ENCODE measurements around the gene ODC1.
"Not testable (repeated sequence)": the region's sequence is repeated elsewhere in the genome, so short reads cannot be mapped to it uniquely, and the experiment has no call there.

Gene ODC1

DNA sequence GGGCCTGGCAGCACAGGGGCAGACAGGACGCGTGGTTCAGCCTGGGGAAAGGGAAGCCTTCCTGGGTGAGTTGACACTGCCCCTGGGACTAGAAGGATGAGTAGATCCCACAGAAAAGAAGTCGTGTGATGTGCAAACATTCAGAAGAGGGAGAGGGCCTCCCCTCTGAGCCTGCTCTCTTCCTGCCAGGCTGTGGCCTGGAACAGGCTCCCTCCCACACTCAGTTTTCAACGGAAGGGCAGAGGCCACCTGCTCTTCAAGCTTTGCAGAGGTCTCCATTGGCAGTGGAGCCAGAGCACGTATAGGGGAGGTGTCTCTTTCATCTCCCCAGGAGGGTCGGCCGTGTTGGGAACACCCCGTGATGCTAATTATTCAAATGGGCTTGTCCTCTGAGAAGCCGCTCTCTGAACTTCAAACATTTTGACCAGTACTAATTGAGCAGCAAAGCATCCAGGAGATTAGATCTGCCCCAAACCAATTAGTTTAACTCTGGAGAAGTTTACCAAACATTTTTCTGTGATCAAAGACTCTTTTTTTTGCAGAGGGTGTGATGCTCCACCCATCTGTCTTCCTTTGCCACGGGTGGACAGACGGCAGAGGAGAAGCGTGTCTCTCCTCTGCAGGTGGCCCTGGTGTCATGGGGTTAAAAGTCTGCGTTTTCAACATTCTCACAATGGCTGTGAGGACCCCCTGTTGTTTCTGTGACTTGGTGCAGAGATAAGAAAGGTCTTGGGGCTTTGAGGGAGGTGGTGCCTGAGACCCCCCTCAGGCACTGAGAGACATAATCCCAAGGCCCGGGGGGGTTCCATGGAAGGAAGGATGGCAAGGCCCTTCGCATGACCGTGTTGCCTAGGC lies 29.5 kb upstream of the ODC1 start:
- DNase-seq = no peak

DNA sequence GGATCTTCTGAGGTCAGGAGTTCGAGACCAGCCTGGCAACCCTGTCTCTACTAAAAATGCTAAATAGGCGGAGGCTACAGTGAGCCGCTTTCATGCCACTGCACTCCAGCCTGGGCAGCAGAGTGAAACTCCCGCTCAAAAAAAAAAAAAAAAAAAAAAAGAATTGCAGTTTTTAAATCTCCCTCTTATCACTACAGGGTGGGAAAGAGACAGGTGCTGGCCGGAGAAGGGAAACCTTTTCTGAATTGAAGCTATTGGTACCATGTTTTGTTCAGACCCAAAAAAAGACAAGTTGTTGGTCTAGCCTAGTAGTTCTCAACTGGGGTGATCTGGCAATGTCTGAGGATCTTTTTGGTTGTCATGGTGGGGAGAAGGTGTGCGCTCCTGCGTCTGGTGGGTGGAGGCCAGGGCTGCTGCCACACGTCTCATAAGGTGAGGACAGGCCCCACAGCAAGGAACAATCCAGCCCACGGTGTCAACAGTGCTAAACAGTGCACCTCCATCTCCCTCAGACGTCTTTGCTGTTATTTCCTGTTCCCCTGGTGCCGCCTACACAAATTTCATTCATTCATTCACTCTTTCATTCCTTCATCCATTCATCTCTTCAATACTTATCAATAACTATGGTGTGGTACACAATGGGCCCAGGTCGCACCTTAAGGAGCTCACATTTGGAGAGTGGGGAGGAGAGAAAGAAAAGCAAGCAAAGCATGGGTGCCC lies 28.8 kb upstream of the ODC1 start:
- no peak for DNase-seq

DNA sequence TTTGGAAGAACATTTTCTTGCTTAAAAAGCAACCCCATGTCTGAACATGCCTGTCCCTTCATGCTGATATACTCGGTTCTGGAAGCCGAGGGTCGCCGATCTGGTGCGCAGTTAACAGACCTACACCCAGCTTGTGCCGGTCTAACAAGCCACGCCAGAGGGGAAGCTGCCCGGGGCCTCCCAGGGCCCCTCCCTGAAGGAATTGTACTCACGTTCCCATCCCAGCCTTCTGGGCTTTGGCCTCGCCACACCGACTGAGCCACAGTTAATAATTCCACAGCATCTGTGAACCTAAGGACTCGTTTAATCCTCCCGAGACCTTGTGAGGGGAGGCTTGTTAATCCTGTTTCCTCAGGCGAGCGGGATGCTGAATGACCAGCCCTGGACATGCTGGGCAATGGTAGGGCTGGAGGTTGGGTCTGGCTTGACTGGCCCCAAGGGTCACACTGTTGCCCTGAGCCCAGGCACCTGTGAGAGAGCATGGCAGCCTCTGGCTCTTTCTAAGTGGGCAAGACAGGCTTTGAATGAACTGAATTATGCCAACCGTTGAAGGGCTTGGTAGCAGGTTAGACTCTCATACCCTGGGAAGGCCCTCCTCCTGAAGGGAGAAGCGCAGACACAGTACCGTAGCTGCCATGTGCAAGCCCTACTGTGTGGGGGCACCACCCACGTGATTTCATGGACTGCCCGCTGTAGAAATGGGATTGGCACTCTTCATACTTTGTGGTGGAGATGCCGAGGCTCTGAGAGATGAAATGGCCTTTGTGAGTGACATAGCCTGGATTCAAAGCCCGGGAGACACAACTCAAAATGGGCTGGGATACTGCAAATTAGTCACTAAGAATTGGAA lies 27.9 kb upstream of the ODC1 start:
- no peak for DNase-seq

DNA sequence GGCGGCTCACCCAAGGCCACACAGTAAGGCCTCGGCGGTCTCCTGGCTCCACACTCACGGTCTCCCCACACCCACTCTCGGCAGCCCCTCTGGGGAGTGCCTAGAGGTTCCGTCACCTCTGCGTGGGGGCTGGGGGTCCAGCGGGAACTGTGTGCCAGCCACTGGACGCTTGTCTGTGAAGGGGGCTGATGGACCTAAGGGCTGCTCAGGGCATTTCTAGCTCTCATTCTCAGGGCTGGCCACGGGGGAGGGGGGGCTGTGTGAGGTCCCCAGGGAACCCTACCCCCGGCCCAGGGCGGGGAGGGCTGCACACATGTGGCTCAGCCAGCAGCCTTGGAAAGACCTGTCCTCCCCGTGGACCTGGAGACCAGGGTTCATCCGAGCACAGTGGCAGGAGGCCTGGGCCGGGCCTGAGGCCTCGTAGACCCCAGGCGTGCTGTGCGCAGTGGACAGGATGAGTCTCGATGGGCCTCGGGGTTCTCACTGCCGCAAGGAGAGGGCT lies 27.1 kb upstream of the ODC1 start:
- no peak for DNase-seq

DNA sequence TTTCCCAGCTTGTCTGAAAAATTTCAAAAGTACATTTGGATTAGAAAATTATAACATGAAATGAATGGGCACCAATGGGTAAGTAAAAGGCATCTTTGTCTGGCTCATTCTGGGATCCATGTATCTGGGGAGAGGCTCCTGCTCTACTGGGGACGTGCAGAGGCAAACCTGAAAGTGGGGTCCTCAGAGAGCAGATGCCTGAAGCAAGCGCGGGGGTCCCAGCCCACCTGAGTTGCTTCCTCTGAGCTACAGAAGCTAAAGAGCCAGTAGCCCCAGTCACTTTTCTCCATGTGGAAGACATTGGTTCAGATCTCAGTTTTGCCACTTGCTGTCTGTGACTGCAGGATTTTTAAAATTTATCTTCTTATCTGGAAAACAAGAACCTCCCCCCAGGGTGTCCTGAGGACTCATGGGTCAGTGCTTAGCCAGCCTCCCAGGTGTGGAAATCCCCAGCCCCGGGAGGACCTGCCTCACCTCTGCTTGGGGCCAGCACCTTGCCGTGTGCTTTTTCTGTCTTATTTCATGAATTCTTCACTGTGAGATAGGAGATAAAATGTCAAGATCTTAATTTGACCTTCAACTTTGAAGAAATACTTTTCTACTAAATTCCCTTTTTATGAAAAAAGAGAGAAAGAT lies 25.1 kb upstream of the ODC1 start:
- no peak for DNase-seq

DNA sequence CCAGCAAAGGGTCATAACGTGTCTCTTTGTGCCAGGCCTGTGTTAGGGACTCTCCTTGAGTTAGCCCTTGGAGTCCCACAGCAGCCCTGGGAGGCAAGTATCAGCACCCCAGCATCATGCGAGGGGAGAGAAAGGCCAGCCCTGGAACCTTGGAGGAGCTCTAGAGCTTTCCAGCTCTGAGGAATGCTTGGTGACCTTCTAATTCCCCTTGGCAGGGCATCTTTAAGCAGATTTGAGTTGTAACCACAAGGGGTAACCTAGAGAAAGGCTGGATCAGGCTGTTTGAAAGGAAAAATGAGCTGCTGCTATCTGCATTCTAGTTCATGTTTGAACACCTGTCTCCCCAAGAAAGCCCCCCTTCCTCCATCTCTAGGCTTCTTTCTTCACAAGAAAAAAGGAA lies 23.8 kb upstream of the ODC1 start:
- no peak for DNase-seq

DNA sequence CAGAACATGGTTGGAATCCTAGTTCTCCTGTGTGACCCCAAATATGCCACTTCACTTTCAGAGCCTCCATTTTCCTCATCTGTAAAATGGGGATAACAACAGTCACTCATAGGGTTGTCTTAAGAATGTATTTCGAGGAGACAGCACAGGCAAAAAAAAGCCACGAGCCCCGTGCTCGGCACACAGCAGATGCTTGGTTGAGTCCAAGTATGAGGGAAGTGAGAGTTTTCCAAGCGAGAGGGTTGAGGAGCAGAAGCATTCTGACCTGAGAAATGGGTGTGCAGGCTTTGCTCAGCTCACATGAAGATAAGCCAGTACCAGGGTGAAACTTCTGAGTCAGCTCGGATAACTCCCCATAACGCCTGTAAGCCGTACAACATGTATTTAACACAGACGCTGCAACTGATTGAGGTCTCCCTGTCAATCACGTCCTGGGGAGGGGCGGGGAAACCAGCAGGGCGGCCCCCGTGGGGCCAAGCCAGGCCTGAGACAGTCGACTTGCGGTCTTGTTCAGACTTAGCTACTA lies 23.0 kb upstream of the ODC1 start:
- DNase-seq = no peak

DNA sequence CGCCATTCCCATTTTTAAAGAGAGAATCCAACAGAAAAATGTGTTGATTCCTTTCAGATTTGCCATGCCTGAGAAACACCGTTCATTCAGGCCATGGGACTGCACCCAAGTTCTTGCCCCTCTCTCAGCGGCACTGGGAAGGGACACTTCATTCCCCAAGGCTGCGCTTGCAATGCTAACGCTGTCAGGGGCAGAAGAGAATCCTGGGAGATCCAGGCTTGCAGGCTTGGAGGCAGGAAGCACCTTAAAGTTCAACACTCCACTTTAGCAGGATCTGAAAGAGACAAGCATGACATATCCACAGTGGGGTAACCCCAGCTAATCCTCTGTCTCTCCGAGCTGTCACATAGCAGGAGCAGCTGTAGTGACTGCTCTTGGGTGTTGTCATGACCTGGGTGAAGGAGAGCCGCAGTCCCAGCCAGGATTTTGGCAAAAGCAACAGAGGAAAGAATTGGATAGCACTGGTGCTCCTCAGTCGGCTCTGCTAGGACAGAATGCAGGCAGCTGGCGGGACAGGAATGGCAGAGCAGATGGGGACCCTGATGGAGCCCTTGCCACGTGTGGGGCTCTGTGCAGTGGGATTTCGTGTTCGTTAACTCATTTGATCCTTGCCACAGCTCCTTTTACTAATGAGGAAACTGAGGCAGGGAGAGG lies 22.0 kb upstream of the ODC1 start:
- DNase-seq = no peak

DNA sequence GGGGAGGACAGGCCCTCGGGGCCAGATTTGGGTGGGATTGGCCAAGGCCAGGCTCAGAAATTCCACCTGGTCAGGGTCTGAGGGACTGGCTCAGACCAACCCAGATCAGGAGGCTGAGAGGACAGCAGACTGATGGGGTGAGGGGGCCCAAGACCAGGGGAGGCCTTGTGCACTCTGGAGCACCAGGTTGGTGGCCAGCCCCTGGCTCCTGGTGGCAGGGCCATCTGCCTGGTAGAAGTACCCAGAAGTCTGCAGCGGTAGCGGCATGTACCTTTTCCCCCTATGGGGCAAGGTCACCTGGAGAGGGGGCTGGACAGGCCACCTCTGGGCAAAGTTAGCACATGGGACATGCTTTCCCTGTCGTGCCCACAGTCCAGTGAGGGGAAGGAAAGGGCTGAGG lies 21.2 kb upstream of the ODC1 start:
- DNase-seq = no peak

DNA sequence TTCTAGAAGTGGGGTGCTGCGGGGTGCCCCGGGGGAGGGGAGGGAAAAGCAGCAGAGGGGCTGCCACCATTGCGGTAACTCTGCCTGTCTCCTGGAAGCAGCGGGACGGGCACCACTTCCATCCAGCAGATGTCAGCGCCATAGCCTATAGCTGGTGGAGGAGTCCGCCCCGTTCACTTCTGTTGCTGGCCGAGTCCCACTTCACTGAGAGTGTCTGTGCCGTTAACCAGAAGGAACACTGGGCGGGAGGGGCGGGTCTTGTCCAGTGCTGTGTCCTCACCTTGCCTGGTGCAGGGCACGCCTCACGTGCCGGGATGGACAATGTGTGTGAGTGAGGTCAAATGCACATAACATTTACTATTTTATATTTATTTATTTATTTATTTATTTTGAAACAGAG lies 19.3 kb upstream of the ODC1 start:
- DNase-seq = no peak

DNA sequence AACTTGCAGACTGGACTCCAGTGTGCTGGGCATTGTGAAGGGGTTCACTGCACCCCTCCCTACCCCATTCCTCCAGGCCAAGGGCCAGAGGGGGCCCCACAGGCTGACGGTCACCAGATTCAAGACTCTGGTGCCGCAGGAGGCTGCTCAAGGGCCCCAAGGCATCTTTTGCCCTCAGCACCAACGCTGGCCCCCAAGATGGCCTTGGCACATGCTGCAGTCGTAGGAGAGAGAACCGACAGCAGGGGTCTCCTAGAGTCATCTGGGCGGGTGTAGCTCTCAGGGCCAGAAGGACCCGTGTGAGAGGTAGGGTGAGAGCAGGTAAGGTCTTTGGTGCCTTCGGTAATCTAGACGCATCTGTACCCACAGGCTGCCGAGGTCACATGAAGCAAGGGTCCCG lies 18.7 kb upstream of the ODC1 start:
- no peak for DNase-seq

DNA sequence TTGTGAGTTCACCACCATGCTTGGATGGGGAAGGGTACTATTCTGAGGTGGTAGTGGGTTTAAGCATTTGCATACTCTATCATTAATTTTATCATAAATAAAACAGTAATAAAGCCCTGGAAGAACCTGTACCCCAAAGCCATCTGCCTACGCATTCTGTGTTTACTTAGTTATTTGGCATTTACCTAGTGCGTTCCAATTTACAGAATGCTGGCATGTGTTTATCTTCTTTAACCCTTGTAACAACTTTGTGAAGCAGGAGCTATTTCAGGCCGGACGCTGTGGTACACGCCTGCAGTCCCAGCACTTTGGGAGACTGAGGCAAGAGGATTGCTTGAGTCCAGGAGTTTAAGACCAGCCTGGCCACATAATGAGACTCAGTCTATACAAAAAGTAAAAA lies 17.8 kb upstream of the ODC1 start:
- no peak for DNase-seq

DNA sequence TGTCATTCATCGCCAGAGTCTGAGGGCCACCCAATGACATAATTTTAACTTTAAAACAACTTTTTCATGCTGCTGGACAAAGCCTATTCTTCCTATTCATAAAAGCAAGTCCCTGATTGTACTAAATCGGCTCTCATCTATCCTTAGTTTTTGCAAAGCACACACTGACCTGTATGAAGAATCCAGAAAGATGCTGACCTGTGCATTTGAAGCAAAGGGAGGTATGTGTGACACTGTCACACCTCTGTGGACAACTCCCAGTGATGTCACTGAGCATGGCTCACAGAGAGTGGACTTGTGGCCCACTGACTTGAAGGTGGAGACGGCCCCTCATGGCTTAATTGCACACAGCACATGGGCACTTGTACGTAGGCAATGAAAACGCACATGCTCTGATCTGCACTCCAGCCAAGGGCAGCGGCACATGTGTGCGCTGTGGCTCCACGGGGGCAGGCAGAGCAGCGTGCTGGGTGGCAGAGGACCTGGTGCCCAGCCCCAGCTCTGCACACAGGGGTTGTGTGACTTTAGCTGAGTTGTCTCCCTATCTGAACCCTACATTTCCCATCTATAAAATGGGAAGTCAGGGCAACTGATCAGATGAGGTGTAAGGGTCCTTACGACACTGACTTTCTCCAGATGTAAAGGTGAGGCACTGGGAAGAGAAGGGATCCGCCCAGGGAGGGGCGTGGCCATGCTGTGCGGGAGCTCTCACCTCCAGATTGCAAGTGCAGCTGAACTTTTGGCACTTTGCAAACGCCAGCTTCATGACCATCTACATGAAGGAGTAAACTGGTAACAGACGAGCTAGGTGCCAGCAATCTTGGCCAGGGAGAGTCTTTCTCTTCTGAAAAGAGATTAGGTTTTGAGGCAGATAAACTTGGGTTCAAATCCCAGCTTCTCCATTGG lies 14.3 kb upstream of the ODC1 start:
- no peak for DNase-seq

DNA sequence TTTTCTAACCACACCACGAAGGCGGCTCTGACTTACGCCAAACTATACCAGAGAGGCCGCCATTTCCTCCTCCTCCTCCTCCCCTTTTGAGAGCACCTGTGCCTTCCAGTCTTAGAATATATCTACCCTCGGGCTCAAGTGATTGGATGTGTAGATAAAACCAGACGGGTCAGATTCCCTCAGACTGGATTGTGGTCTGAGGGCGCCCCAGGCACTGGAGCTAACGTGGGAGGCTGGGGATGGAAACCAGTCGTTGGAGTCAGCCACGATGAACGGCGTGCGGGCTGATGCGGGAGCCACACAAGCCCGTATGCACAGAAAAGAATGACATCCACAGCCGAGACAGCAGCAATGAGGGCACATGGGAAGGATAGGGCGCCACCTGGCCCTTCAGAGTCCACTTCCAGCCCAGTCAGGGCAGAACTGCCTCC lies 12.3 kb upstream of the ODC1 start:
- no peak for DNase-seq

DNA sequence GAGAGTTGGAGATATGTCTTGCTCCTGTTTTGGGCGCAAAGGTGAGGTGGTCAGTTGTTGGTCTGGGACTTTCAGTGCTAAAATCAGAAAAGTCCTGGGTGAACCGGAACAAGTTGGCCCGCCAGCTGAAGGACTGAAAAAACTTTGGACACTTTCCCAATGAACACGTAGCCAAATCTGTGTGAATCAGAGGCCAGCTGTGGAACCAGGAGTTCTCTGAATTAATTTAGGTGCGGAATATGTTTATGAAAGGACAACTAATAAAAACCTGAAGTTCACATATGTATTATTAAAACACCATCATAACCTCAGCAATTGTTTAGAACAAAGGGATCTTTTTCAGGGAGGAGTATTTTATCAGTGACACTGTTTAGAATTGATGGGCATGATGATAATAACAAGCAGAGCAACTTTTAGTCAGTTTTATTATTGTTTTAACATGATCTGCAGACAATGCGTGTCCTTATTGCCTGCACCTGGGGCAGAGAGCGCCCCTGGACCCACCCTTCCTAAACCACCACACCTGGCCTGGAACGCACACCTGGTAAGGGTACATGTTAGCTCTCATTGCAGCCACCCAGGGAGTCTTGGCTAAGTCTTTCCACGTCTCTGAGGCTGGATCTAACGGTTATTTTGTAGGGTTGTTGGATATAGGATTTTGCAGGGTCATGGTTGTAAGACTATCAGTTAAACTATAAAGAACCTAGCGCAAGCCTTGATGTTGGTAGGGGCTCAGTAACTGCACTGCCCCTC lies 9.9 kb upstream of the ODC1 start:
- DNase-seq = no peak

DNA sequence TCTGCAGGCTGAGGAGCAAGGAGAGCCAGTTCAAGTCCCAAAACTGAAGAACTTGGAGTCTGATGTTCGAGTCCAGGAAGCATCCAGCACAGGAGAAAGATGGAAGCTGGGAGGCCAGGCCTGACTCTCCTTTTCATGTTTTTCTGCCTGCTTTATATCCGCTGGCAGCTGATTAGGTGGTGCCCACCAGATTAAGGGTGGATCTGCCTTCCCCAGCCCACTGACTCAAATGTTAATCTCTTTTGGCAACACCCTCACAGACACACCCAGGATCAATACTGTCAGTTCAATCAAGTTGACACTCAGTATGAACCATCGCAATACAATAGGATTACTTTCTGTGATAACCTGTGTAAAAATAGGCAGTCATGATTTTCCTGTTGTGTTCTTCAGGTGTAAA lies 9.1 kb upstream of the ODC1 start:
- not testable (repeated sequence) for DNase-seq

DNA sequence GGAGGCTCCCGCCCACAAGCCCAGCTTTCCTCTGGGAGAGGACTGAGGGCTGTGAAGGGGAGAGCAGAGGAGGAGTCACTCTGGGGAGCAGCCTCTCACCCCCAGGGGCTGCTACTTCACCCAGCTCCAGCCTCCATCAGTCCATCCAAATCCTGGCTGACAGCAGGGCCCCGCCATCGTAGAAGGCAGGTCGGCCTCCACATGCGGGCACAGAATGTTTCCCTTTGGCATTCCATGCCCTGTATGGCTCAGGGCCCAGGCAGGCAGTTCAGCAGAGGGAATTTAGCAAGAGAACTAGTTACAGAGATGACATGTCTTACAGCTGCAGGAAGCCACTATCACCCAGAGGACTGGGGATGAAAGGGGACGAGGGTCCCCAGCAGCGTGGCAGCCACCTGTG lies 6.4 kb upstream of the ODC1 start:
- DNase-seq = no peak

DNA sequence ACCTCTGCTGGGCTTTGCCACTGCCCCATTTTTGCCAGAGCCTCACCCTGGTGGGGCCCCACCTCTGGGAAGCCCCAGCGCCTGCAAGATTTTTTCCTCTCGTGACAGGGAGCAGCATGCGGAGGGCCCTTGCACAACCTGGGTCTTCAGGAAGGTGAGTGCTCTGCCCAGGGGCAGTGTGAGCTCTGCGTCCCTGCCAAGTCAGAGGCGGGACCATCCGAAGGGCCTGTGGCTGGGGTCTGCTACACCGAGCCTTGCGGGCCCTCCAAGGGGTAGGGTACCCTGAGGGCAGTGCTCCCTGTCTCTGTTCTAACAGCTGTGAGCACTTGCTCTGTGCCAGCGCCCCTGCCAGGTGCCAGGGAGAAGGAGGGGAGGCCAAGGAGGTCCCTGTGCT lies 5.8 kb upstream of the ODC1 start:
- DNase-seq = no peak

DNA sequence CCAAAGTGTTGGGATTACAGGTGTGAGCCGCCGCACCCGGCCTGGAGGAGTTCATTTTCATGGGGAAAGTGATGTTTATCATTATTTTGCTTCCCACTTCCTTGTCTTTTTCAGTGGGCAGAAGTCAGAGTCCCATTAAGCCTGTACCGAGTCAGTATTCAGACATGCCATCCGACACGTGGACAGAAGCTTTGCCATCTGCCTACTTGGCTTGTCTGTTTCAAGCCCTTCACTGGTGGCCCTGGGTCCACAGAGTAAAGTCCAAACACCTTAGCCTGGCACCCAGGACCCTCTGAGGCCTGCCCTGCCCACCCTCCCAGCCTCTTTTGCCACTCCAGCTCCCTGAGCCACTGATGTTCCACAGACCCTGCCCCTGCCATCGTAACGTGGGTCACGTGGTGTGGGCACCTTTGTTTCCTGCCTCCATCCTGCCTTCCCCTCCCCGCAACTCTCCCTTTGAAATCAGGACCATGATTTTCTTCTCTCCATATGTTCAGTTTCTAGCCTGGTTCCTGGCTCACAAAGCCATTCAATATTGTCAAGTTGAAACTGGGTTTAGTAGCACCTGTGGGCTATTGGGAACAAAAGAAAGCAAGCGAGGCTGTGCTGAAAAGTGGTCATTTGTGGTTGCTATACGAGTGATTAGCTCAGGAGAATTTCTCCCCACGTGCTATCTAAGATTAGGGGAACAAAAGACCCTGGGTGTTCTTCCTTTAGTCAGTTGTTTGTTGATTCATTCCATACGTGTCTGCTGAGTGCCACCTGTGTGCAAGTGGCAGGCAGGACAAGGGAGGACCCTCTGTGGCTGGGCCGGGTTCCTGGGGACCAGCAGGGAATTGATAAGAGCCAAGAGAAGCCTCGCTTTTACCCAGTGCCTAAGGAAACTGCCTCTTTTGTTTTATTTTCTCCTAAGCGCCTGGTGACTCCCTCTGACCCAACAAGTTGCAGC lies 5.1 kb upstream of the ODC1 start:
- no peak for DNase-seq

All from activated CD8-positive, alpha-beta memory T cell treated with anti-CD3 and anti-CD28 coated beads, Interleukin-2, amount 50 U/mL, for 4 hours (primary cell).